GM18499 (cell line): ENCODE data around the gene LIMK2.

Experiments used
- ATAC-seq: cut with Tn5 transposase; IDR thresholded peaks from one replicate; pipeline ENCODE4 v1.9.1; 2021; ENCODE audit warnings: moderate number of reproducible peaks; ENCODE audit not compliant: insufficient read depth, unreplicated experiment

Gene LIMK2

DNA sequence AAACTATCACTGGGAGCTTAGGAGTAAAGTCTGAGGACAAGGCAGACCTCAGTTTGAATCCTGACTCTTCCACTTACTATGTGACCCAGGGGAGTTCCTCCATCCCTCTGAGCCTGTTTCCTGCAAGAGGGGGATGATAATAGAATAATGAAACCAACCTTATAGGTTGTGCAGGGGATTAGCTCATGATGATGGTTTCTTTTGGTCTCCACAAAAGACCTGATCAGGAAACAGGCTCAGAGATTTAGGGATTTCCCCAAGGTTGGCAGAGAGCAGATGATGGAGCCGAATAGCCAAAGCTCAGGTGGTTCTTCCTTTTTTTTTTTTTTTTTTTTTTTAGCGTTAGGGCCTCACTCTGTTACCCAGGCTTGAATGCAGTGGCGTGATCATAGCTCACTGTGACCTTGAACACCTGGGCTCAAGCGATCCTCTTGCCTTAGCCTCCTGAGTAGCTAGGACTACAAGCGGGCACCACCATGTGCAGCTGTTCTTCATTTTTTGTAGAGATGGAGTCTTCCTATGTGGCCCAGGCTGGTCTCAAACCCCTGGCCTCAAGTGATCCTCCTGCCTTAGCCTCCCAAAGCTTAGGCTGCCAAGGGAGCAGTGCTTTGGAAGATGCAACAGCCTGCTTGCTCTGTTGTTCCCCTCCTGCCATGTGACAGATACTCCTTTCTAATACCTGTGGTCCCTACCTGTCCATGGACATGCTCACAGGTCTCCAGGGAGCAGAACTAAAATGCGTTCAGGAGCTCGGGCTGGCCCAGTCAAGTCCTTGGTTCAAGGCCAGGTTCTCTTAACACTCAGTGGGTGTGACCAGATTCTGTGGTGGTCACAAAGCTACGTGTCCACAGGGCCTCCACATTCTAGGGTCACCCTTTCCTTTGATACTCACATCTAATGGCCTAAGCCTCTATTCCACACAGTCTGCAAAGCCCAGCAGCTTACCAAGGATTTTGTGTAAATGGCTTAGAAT is 111.8 kb downstream of the LIMK2 start:
- ATAC-seq: no peak

DNA sequence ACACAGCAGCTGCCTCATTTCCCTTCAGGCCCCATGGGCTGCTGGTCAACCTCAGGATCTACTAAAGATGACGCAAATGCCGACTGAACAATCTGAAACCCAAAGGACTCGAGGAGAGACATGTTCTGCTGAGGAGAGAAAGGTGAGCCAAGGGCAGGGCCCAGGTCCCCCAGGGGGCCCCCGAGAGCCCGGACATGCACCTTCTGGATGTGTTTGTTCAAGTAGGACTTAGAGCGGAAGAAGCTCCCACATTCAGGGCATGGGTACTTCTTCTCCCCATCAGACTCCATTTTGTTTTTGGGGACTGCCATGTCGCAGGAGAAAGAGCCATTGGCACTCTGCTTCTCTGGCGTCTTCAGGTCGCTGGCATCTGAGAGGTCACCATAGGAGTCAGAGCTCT is 114.8 kb downstream of the LIMK2 start:
- no peak for ATAC-seq

DNA sequence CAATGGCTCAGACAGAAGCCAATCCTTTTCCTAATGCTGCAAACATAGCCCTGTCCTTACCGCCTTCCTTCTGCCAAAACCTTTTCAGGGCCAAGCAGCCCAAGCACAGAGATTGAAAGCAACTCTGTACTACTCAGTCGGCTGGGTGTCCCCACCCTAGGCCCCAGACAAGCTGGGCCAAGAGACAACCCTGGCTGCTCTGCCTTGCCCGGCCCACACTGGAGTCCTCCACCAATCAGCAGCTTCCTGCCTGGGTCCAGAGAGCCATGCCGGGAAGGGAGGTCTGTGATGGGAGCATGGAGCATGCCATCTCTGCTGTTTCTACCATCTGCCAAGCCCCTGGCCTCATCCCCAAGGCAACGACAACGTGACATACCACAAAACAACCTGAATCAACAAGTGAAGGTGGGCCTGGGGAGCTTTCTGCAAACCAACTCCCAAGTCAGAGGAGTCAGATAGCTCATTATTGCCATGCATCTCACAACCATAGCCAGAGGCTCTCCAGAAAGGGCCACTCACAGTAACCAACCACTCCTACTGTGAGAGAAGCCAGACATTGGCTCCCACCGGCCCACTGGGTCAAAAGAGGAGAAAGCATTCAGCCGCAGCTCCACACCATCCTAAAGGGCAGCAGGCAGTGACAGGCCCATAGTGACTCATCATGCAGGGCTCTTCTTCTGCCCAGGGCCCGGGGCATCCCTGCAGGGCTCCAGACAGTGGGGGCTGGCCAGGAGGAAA is 115.9 kb downstream of the LIMK2 start:
- ATAC-seq: no peak

GRCh38 chr22:31328544-31328960 is 116.5 kb downstream of the LIMK2 start:
- ATAC-seq: no peak

- no peak for ATAC-seq
Observed at GRCh38 chr22:31329029-31329428, 116.9 kb downstream of the LIMK2 start.
